GM10266 (cell line): ENCODE measurements around the gene LGALS7B.

Experiments used
- DNase-seq: peaks from one replicate; pipeline ENCODE4 v3.0.0; 2012; ENCODE audit errors: extremely low spot score
- CTCF ChIP-seq: IDR thresholded peaks from 2 replicates; pipeline ENCODE4 v1.5.1; 2012; ENCODE audit warnings: mild to moderate bottlenecking, low read depth; ENCODE audit not compliant: control insufficient read depth, insufficient read depth; ENCODE audit errors: missing control alignments

LGALS7B gene

GRCh38 chr19:38831142-38831605 lies 42.2 kb downstream of the LGALS7B start:
- TF ChIP-seq CTCF = no peak
- peak; percentile 73 for DNase-seq

- no peak for DNase-seq
- no peak for TF ChIP-seq CTCF
These were observed 44.1 kb downstream of the LGALS7B start for GRCh38 chr19:38833092-38833425.

- no peak for TF ChIP-seq CTCF
- no peak for DNase-seq
These were observed 45.1 kb downstream of the LGALS7B start for GRCh38 chr19:38834104-38834490.

- no peak for DNase-seq
These were observed 45.6 kb downstream of the LGALS7B start for GRCh38 chr19:38834590-38834989.

GRCh38 chr19:38836159-38836982 lies 47.4 kb downstream of the LGALS7B start:
- no peak for DNase-seq
- no peak for TF ChIP-seq CTCF

More at GRCh38 chr19:38834590-38834989, 45.6 kb downstream of the LGALS7B start:
- no peak for TF ChIP-seq CTCF

- no peak for TF ChIP-seq CTCF
- no peak for DNase-seq
These were observed 48.1 kb downstream of the LGALS7B start for GRCh38 chr19:38836983-38837626.

GRCh38 chr19:38837656-38838121 lies 48.7 kb downstream of the LGALS7B start:
- no peak for DNase-seq
- TF ChIP-seq CTCF = no peak
